Endometrial microvascular endothelial cells (primary cell): ENCODE measurements around the gene NATD1. TPM values are rescaled to one million over a fixed set of nuclear protein-coding genes. Genes with fewer than 3 reads are reported as not detected.
"Not testable (repeated sequence)": the region's sequence is repeated elsewhere in the genome, so short reads cannot be mapped to it uniquely, and the experiment has no call there.

Source experiments
- in situ Hi-C: cut with HindIII; loops from 2 replicates; pipeline ENCODE4 v1.10.0; 2017; ENCODE audit warnings: low sequenced_read_pairs, low pct_unique_long_range_greater_than_20kb; ENCODE audit errors: inconsistent ontology term
- total RNA-seq: library from RNA; depleted of rRNA; stranded (reverse); fragments of >200 nt; gene quantifications from one replicate; pipeline ENCODE4 v1.2.3, GENCODE V29; 2015; ENCODE audit errors: inconsistent ontology term

The NATD1 gene
- total RNA-seq, 1 donor from 2014 or later = 3.0 TPM

DNA sequence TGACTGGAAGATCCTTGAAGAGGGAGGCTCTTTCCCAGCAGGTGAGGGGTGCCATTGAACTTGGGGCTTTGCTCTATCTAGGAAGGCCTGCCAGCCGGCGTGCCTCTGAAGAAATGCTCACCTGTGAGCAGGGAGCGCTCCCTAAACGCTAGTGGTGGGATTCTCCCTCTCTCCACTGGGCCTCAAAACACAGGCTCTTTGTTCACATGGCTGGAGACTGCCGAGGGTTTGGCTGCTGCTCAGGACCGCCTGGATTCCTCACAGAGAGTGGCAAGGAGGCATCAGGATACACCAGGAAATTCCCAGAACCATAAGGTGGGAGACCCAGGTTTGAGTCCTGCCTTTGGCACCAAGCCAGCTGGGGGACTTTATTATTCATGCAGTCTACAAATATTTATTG, 21.7 kb downstream of the NATD1 start:
- in situ Hi-C loops = no loop called here

DNA sequence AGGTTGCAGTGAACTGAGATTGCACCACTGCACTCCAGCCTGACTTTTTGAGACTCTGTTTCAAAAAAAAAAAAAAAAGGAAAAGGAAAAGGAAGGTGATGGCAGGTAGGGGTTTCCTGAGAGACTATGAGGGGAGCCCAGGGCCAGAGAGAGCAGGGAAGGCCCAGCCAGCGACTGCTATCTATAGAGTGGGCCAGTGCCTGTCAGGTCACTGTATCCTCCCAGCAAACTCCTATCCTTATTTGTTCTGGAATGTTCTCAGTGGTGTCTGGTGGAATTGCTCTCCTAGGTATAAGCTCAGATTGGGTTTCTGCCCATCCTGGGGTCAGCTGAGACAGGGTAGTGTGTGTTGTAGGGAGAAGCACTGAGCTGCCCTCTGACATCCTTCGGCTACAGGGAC, 24.4 kb downstream of the NATD1 start:
- in situ Hi-C loops = no loop called here

DNA sequence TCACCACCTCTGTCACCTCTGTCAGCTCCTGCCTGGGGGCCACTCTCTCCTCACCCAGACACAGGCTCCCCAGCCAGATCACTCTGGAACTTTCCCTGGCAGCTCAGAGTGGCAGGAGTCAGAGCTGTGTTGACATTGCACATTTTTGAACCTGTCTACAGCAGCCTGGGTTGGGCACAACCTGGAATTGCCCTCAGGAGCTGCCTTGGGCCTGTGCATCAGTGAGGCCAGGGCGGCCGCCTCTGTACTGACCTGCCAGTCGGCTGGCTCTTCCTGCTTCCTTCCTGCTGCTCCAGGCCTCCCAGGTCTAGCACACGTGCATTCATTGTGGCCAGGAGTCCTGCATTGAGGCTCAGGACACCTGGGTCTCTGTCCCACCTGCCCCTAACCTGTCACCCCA, 25.1 kb downstream of the NATD1 start:
- in situ Hi-C loops = no loop called here

DNA sequence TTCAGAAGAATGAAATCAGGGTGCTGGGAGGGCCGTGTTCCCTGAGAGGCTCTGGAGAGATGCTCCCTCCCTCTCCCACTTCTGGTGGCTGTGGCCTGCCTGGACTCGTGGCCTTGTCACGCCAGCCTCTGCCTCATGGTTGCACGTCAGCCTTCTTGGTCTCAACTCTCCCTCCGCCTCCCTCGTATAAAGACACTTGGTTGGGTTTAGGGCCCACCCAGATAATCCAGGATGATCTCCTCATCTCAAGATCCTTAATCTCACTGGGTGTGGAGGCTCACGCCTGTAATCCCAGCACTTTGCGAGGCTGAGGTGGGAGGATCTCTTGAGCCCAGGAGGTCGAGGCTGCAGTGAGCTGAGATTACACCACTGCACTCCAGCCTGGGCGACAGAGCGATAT, 25.9 kb downstream of the NATD1 start:
- in situ Hi-C loops = not testable (repeated sequence)

DNA sequence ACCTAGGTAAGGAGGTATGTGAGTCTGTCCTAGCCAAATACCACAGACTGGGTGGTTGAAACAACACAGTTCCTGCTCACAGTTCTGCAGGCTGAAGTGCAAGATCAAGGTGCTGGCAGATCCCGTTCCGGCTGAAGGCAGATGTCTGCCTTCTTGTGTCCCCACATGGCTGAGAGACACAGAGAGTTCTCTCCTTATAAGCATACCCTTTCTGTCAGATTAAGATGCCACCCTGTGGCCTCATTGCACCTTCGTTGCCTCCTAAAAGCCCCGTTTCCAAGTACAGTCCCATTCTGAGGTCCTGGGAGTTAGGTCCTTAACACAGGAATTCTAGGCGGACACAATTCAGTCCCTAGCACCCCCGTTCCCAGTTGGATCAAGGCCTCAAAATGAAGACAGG, 30.1 kb downstream of the NATD1 start:
- in situ Hi-C loops = no loop called here

DNA sequence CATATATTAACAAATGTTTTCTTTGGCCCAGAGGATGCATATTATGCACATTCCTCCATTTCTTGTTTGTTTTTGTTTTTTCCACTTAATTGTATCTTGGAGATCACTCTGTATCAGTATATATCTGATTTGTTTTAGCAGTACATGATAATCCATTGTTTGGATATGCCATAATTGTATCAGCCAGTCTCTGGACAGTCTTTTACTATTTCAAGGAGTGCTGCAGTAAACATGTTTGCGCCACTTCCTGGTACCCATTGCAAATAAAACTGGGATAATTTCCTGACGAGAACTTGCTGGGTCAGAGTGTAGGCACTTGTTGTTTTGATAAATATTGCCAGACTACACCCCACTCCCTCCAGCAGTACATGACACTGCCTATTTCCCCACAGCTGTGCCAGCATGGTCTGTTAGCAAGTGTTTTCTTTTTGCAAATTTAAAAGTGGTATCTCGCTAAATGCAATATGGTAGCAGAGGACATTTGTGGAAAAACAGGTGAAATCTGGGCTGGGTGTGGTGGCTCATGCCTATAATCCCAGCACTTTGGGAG, 34.3 kb downstream of the NATD1 start:
- in situ Hi-C loops = no loop called here

DNA sequence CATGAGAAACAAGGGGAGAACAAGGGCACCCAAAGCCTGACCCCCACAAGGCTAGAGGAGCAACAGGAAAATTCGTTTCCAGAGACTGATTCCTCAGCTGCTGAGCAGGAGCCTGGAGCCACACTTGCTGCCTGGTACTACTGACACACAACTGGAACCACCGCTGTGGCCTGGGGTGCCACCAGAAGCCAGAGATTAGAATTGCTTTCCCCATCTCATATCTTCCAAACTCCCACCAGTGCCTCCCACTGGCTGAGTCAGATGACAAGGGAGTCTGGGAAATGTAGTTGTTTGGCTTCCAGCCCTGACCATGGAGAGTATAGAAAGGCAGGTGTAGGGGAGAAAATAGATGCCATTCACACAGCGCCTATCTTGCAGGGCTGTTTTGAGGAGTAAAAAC, 35.1 kb downstream of the NATD1 start:
- in situ Hi-C loops = no loop called here

DNA sequence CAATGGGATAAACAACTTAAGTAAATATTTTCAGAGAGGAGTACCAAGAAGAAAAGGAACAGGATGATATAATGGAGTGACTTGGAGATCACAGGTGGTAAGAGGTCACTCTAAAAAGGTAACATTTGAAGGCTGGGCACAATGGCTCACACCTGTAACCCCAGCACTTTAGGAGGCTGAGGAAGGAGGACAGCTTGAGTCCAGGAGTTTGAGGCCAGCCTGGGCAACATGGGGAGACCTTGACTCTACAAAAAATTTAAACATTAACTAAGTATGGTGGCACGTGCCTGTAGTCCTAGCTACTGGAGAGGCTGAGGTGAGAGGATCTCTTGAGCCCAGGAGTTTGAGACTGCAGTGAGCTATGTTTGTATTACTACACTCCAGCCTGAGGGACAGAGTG, 35.9 kb downstream of the NATD1 start:
- in situ Hi-C loops = no loop called here

DNA sequence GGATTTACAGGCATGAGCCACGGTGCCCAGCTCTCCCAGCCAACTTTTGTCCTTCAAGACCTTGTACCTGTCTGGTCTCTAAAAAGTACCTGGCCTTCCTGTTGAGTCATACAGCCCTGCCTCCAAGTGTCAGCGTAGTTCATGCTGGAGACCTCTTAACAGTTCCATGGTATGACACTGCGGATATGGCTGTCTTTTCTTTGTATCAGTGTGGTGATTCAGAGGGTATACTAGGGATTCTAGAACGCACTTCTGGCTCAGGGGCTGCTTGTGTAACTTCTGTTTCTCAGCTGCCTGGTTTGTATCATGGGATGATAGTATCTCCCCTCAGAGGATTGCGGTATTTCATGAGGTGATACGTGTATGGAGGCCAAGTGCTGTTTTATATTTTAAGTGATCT, 37.3 kb downstream of the NATD1 start:
- in situ Hi-C loops = no loop called here

DNA sequence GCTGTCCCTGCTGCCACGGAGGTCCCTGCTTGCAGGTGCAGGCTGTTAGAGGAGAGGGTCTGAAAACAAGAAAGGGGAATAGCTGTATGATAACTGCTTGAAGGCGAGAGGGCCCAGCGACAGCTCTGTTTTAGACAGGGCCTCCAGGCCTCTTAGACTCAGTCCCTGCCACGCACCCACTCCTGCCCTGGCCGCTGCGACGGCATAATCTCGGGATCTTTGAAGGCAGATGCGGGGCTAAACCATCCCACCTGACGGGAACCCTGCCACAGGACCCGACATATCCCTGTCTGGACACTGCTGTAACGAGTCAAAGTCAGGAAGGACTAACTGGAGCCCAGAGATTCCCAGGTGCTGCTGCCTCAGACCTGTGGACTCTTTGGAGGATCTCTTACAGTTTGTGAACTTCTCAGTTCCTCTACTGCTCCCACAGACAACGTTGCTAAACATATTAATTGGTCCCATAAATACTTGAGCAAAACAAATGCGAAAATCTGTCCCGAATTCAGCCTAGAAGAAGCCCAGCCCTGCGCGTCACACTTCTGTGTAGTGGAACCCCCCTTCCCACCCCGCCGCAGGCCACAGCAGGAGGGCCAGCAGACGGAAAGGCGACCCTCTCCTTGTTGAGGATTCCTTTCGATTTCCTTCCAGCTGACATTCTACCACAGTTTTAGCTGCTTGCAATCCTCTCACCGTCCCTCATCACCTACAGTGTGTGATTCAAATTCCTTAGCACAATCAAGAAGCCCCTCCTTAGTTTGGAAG, 38.3 kb downstream of the NATD1 start:
- in situ Hi-C loops = no loop called here

DNA sequence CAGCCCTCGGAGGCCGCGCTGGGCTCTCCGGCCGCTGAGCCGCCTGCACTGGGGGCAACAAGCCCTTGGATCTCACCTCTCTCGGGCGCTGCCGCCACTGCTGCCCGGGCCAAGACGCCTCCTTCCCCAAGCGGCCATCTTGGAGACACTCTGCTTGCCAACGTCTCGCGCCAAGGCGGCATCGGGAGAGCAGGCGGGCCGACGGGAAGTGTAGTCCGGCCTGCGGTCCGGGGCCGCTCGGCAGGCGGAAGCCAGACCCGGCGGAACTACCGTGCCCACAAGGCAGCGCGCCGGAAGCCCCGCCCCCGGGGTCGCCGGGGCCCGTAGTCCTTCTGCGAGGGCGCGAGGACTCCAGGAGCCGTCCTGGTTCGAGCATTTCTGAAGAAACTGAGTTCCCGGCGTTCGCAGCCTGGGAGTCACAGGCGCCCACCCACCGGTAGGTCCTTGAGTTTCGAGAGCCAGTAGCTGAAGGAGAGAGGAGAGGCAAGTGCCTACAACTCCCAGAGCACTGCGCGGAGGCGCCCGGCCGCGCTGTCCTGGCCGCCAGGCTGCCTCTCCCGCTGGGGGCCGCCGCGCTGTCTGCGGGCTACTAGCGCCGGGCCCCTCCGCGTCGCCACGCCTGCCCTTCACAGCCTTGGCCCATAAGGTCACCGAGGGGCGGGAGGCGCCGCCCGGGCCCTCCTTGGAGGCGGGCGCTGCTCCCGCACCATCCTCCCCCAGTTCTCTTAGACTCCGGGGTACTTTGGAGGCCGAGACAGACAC, 39.0 kb downstream of the NATD1 start, which contains the start of gene TMEM11:
Gene TMEM11, minus strand, starts transcription at position 147 of the 762 bp plus-strand sequence. Its CDS starts 9 bp downstream, at position 138.
- in situ Hi-C loops = no loop called here

DNA sequence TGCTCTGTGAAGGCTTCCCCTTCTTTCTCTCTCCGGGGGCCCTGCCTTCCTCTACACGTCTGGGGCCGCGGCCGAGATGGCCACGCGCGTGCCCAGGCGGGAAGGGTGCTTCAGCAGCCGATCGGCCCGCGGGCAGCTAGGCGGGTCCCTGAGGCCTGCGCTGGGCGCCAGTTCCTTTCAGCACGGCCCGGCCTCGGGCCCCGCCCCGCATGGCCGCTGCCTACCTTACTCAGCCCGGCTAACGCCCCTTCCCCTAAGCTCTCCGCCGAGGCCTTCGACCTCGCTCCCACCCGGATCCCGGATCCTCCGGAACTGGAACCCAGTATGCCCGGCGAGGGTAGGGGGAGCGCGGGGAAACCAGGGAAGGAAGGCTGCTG, 39.6 kb downstream of the NATD1 start:
- in situ Hi-C loops = no loop called here

DNA sequence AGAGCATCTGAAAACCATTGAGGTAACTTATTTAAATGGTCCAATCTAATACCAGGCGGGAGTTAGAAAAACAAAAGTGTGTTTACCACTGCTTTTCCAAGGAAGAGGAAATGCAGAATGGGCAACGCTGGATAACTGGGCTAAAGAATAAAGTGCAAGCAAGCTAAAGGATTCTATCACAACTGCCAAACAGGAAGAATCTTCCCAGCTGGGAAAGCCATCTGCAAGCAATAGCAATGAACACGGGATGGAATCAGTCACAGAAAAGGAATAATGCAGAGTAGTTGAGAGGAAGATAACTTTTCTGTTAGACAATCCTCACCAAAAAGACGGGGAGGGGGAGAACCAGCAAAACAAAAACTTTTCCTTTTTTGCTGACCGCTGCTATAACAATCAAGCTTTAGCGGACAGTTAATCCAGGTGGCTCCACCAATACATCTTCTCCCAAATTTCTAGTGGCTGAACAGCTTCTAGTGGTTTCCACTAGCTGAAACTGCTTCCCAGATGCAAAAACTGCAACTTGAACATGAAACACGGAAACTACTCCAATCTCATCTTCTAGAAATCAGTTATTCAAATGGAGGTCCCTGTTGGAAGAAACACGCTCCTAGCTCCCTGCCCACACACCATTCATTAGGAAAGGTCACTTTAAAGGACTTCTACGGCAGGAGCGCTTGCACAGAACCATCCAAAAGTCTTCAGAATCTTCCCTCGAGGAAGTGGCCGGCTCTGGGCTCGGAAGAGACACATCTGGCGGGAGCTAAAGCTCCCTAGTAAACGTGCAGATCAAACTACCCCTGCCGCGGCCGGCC, 40.2 kb downstream of the NATD1 start:
- in situ Hi-C loops = no loop called here

DNA sequence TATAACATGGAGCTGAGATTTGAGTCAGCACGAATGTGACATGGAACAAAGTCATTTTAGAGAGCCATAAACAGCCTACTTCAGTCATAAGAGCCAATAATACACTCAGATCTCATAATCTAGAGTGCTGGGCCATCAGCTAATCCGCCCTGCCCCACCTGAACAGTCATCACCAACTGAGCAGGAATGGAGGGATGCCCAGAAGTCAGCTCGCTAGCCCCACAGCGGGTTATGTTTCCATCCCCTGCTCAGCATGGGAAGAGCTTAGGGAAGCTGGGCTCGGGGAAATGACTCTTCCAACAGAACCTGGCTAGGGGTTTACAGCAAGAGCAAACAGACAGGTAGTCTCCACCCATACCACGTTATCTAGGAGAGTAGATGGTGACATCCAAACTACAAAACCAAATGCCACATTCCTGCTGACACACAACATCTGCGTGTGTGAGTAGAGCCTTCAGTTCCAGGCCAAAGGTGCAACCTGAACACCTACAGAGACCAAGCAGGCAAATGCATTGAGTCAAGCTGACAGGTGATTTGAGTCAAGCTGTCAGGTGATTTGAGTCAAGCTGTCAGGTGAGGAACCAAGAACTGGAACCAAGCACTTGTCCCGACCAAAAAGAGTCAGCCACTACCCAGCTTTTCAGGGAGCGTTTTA, 41.3 kb downstream of the NATD1 start:
- in situ Hi-C loops = no loop called here

DNA sequence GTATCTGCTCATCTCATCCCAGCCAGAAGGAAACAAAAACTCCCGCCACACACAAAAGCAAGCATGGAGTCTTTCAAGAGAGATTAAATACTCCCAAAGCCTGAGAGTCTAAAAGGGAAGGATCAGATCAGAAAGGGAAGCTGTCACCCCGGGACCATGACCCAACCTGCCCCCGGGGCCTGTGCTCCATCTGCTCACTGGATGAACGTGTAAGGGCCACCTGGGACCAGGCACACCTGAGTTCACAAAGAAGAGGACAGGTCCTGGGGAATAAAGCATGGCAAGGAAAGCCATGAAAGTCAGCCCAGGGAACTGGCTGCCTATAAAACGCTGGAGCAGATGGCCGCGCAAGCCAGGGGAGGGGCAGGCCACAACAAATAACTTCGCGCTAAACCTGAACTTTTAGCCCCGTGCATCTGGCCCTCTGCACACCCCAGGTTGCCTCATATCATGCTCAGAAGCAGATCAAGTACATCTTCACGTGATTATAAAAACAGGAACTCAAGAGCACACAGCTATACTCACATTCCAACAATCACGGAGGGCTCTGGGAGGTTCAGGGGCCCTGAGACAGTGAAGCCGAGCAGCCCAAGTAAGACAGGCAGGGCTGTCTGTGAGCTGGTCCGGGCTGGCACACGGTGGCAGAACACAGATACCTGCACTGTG, 42.7 kb downstream of the NATD1 start:
- in situ Hi-C loops = no loop called here

DNA sequence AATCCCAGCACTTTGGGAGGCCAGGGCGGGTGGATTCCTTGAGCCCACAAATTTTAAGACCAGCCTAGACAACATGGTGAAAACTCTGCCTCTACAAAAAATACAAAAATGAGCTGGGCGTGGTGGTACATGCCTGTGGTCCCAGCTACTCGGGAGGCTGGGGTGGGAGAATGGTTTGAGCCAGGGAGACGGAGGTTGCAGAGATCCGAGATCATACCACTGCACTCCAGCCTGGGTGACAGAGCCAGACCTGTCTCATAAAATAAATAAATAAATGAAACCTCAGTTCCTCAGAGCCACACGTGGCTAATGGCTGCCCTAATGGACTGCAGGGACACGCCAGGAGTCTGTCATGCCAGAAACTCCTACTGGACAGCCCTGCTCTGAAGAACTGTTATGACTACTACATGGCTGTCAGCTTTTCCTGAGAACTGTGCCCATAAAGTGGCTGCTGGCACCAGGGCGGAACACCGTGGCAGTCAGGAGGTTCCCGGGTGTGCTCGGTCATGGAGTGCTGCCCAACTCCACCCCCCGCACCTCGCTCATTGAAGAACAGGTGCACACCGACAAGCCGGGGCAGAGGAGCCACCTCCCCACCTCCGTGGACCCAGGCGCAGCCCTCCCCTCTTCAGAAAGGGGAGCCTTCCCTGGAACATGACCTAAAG, 43.6 kb downstream of the NATD1 start:
- in situ Hi-C loops = no loop called here

DNA sequence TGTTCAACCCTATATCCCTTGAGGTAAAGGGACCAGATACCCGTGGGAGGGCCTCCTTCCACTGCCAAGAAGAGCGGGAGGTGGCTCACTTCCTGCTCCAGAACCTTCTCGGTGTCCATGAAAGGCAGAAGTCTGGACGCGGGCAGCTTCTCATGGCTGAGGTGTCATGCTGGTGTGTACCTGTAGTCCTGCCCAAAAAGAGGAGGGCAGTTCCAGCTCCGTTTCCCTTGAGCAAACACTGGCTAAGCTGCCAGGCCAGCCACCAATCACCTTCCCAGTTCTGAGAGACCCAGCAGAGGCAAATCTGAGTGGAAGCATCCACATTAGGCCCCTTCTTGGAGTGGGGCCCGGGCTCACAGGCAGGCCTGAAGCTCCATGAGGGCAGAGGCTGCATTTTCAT, 44.9 kb downstream of the NATD1 start:
- in situ Hi-C loops = no loop called here

DNA sequence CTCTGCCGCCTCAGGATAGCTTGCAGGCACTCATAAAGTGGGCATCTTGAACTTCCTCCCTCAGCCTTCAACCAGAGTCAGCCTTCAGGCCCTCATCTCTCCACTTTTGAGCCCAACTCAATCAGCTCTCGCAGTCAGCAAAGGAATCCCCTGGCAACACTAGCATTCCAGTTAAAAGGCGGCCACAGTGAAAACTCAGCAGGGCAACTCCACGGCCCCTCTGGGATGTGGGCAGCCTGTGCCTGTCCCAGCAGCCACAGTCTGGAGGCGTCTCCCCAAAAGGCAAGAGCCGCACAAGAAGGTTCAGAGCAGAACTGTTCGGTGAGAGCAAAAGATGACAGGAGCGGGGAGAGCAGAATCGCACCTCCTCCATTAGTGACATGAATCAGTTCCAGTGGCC, 48.3 kb downstream of the NATD1 start:
- in situ Hi-C loops = no loop called here
